Body of pancreas (tissue), 4 donors: Measurements from ENCODE around the gene SLC24A5.

Experiments used
- POLR2A ChIP-seq, 3 donors: fragments of 450-650 bp; IDR thresholded peaks; one replicate each; pipeline ENCODE4 v1.6.1; 2016; ENCODE audit warnings: antibody characterized with exemption in 3 of 3, mild to moderate bottlenecking in 2 of 3
- TF ChIP-seq, protein P1 (sequence below), 7 experiments: fragments of 450-650 bp in 4 of 7; fragments of 200-600 bp in 3 of 7; sonication (generic) in 3 of 7; IDR thresholded peaks; one replicate each; pipeline ENCODE4 v1.5.1; 2016 to 2019; ENCODE audit warnings: antibody characterized with exemption in 7 of 7

DNA sequence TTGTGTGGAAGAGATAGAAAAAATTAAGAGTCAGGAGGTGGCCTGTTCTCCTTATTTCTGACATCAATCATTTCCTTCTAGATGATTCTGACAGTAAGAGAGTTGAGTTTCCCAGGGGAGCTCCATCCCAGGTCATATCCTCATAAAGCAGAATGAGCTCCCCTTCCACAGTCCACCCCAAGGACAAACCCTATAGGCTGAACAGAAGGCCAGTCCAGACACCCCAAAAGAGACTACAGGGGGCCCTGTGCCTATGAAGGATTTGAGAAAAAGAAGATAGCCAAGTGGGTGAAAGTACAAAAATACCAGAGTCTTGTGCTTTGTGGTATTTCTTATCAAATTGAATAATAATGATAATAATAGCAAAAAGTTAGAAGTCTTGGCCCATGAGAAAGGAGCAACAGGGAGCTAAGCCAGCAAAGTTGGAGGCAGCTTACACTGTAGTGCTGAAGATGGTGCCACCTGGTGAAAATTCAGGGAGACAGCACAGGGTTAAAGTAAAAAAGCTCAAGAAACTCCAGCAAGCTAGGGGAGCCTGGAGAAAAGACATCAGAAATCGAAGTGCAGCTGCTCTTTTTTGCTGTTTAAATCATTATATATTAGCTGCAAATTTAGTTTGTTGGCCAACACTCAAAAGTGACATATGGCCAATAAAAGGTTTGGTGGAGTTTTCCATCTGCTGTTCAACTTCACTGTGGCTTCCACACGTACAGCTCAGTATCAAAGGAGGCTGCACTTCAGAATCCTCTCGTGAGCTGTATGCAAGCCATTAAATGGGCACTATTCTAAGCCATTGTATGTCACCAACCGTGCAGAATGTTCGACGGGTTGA, 35.8 kb upstream of the SLC24A5 start:
- no peak for TF ChIP-seq POLR2A (IDR thresholded peaks at IDR 0.05)
- TF ChIP-seq, protein P1, sequence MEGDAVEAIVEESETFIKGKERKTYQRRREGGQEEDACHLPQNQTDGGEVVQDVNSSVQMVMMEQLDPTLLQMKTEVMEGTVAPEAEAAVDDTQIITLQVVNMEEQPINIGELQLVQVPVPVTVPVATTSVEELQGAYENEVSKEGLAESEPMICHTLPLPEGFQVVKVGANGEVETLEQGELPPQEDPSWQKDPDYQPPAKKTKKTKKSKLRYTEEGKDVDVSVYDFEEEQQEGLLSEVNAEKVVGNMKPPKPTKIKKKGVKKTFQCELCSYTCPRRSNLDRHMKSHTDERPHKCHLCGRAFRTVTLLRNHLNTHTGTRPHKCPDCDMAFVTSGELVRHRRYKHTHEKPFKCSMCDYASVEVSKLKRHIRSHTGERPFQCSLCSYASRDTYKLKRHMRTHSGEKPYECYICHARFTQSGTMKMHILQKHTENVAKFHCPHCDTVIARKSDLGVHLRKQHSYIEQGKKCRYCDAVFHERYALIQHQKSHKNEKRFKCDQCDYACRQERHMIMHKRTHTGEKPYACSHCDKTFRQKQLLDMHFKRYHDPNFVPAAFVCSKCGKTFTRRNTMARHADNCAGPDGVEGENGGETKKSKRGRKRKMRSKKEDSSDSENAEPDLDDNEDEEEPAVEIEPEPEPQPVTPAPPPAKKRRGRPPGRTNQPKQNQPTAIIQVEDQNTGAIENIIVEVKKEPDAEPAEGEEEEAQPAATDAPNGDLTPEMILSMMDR (IDR thresholded peaks at IDR 0.05): peak in 2 of 7 experiments; percentile 24 to 29
